ENCODE data around the gene TXNL1.
"Not testable (repeated sequence)": the region's sequence is repeated elsewhere in the genome, so short reads cannot be mapped to it uniquely, and the experiment has no call there.

Gene TXNL1

GRCh38 chr18:56643381-56643780 lies 5.0 kb upstream of the TXNL1 start:
- DNase-seq, result no peak

DNA sequence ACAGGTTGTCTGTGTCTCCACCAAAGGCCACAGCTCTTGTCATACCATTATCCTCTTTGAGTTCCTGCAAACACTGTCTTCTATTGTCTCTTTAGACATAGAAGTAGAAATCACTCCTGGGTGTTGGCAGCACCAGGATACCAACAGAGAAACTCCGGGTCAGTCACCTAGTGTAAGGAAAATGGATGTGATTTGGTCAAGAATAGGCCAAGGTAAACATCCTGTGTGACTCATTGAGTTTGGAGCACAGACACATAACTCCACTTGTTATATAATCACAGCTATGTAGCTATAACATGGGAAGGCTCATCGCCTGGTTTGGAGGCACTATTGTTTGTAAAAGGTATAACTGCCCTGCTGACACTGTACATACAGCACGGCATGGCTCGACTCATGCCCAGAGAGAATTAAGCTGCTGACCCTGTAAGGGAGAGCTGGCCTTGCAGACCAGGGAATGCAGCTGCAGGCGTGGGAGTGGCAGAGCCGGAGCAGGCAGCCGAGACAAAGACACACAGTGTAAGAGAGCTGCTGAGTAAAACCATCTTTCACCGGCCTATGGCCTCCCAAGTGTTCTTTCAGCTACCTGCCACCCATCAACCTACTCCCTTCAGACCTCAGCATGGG lies 3.4 kb upstream of the TXNL1 start:
- no peak for DNase-seq

DNA sequence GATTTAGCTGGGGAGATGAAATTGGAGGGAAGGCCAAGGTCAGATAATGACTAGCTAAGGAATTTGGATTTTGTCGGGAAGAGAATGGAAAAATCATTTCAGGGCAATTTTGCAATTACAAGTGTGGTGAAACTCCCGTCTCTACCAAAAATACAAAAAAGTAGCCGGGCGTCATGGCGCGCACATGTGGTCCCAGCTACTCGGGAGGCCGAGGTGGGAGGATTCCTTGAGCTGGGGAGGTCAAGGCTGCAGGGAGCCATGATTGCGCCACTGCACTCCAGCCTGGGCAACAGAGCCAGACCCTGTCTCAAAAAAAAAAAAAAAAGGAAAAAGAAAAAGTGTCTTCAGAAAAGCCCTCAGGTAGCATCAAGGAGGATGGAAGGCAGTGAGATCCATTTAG lies 1.2 kb upstream of the TXNL1 start:
- no peak for DNase-seq

DNA sequence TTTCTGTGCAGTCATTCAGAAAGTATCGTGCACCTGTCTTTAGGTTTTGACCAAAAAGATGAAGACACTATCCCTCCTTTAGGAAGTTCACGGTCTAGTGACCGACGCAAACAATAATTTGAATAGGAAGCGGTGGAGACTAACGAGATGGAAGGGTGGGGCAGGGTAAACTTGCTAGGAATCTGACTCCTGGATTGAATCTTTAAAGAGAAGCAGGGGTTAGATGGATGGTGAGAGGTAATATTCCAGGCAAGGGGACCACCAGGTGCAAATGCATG lies 651 bp upstream of the TXNL1 start:
- DNase-seq, result no peak

DNA sequence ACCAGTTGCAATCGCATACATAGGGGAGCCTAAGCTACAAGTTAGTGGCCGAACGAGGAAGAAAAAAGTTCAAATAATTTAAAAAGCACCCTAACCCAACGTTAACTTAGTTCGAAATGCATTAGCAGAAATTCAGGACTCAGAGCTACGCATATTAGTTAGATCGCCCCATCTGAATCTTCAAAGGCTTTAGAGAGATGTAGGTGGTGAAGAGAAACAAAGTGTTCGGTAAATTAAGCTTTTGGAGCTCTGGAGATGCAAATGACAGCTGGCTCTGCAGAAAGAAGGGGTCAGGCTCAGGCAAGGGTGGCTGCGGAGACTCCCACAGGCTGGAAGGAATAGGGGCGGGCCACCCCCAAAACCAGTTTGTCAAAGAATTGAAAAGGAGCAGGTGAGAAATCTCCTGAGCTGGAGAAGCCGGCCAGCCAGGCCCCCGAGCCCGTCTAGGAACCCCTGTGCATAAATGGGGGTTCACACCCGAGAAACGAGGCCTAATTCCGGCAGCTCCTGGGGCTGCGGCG lies 621 bp downstream of the TXNL1 start:
- no peak for DNase-seq

DNA sequence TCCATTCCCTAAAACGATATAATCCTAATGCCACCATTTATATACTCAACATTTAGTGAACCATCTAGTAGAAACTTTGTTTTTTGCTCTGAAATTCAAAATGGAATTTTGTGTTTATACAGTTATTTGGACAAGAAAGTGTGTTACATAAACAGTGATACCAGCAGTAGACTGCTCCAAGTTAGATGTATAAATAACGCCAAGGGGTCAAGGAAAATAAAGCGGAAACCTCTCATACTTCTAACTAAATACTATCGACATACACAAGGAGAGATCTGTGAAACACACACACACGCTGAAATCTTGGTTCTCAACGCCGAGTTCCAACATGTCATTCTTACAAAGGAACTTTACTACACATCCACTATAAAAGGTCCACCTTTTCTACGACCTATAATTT lies 1.2 kb downstream of the TXNL1 start:
- no peak for DNase-seq

DNA sequence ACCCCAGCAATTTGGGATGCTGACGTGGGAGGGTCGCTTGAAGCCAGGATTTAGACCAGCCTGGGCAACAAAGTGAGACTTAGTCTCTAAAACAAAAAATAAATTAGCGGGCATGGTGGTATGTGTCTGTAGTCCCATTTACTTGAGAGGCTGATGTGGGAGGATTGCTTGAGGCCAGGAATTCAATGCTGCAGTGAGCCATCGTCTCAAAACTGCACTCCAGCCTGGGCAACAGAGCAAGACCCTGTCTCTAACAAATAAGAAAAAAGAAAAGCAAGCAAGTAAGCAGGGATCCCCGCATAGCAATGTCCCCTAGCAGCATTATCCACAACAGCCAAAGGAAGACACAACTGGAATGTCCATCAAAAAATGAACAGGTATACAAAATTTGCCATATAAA lies 3.4 kb downstream of the TXNL1 start:
- no peak for DNase-seq

GRCh38 chr18:56632070-56633022 lies 6.0 kb downstream of the TXNL1 start:
- DNase-seq, result no peak

GRCh38 chr18:56627991-56628390 lies 10.4 kb downstream of the TXNL1 start:
- no peak for DNase-seq

DNA sequence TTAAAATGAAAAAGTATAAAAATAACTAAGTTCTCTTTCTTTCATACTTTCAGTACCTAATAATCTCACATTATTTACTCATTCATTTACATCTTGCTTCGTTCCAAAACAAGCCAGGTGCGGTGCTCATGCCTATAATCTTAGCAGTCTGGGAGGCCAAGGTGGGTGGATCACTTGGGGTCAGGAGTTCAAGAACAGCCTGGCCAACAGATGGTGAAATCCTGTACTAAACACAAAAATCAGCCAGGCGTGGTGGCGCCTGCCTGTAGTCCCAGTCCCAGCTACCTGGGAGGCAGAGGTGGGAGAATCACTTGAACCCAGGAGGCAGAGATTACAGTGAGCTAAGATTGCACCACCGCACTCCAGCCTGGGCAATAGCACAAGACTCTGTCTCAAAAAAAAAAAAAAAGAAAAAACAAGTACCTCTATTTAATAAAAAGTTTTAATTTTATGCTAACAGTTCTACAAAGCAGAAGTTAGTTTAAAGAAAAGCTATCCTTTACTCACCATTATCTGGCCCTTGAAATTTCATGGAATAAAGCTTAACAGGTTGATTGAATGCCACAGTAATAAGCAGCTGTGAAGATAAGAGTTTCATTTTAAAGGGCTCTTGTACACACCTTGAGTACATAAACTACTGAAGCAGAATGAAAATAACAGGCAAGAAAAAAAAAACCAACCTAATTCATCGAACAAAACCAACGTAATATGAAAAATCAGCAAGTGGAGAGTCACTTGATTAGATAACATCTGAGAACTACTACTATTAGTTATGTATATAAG lies 22.5 kb downstream of the TXNL1 start:
- no peak for DNase-seq

DNA sequence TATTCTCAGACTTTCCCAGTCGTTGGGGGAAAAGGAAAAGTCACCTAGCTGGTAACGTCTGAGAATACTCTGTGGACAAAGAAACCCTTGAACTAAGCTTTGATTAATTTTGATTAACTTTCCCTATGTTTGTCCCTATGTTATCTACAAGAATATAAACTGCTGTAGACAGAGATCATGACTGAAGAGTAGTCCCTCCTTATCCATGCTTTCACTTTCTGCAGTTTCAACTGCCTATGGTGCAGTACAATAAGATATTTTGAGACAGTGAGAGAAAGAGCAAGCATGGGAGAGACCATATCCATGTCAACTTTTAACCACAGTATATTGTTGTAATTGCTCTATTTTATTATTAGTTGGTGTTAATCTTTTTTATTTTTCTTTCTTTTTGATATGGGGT lies 31.8 kb downstream of the TXNL1 start:
- no peak for DNase-seq

DNA sequence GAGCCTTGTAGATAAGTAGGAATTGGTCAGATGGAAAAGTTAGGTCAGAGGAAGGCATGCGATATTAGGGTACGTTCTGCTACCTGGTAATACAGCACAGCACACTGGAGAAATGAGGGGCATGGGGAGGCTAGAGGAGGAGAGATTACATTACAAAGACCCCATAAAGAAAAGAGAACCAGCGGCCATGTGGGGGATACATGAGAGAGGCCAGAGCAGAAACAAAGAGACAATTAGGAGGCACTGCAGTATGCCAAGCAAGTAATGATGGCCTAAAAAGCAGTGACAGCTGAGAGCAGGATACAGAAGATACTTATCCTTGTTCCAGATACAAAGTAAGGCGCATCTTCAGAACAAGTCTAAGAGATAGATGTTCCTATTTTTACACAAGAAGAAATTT lies 40.0 kb downstream of the TXNL1 start:
- no peak for DNase-seq

- DNase-seq, result no peak
Observed at GRCh38 chr18:56593906-56594305, 44.5 kb downstream of the TXNL1 start.

GRCh38 chr18:56580026-56580425 lies 58.4 kb downstream of the TXNL1 start:
- DNase-seq, result no peak

DNA sequence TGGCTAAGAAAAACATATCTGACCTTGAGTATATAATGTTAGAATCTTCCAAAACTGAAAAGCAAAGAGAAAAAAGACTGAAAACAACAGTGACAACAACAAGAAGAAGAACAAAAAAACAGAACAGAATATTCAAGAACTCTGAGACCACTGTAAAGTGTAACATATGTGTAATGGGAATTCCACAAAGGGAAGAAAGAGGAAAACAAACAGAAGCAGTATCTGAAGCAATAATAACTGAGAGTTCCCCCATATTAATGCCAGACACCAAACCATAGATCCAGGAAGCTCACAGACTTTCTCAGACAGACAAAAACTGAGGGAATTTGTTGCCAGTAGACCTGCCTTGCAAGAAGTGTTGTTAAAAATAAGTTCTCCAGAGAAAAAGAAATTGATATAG lies 58.9 kb downstream of the TXNL1 start:
- DNase-seq, result no peak

- no peak for DNase-seq
Observed at GRCh38 chr18:56576826-56577573, 61.4 kb downstream of the TXNL1 start.

DNA sequence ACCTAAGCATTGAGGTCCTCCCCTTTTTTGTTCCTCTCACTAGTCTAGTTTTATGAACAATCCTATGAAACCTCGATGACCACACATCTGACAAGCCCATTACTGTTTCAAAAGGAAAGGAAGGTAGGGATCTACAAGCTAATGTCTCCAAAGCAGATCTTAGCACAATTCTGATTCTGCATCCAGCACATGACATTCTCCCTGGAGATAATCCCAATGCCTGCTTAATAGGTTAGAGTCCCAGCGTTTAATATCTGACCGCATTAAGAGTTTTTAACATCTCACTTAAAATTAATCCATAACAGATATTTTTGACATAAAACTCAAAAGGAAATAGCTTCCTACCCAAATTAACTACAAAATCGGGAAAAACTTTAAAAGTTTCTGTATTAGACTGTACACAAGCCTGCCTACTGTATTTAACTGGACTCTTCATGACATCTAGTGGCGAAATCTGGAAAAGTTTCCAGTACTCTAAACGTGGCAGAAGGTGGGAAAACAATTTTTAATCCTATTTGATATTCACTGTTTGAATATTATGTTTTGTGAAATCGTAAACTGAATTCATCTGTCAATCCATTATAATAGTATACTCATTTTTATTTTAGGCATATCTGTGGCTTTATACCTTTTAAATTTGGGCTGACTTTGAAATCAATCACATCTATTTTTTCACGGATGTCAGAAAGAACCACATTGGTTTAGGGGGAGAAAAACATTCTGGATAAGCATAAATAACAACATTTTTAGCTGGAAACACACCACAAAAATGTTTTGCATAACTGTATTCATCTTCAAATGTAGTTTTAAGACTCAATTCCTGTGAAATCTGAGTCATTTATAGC lies 62.4 kb downstream of the TXNL1 start:
- DNase-seq, result no peak

DNA sequence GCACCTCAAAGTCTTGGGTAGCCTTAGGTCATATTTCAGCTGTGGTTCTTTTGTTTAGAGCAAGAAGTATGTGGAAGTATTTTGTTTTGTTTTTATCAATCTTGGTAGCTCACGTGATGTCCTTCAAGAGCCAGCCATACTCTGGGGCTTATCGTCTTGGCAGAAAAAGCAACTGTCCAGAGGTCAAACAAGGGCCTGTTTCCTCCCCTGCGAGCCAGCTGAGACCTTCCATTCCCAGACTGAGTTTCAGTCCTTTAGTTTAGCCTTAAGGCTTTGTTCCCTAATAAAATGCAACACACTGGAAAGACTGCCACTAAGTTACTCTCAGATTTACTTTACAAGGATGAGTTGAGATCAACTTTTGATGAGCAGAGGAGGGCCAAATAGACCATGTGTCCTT lies 63.5 kb downstream of the TXNL1 start:
- no peak for DNase-seq

DNA sequence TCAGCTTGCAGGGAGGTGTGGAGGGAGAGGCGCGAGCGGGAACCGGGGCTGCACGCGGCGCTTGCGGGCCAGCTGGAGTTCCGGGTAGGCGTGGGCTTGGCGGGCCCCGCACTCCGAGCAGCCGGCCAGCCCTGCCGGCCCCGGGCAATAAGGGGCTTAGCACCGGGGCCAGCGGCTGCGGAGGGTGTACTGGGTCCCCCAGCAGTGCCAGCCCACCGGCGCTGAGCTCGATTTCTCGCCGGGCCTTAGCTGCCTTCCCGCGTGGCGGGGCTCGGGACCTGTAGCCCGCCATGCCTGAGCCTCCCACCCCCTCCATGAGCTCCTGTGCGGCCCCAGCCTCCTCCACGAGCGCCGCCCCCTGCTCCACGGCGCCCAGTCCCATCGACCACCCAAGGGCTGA lies 66.1 kb downstream of the TXNL1 start:
- not testable (repeated sequence) for DNase-seq

DNA sequence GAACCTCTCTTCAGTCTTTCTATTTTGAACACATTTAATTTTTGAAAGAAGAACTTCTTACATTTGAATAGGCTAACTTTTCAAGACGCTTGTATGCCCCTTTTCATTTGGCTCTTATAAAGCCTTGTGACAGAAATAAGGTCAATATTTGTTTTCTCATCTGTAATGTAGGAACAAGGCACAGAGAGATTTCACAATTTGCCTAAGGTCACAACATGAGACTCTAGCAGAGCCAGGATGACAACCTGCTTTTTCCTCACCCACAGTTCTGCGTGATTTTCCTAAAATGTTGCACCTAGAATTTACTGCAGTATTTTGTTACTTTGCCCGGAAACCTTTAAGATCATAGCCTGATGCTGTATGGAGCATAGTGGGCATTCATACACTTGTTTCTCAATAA lies 67.4 kb downstream of the TXNL1 start:
- DNase-seq, result no peak

DNA sequence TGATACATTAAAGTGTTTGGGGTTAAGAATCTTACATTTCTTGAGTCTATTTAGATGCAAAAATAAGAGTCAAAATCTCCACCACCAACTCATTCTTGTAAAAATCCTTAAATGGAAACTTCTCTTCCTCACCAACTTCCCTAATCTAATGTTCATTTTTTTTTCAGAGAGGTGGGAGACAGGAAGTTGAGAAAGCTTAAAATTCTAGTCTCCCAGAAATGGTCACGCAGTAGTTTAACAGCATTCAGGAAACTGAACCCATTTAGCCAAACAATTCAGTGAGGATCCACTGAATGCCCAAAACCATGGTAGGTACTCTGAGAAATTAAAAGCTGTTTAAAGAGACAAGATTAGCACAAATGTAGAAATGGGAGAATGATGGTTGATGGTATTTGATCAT lies 69.0 kb downstream of the TXNL1 start:
- DNase-seq, result no peak

- DNase-seq, result no peak
Observed at GRCh38 chr18:56568986-56569385, 69.4 kb downstream of the TXNL1 start.

Data from stimulated activated CD4-positive, alpha-beta T cell treated with anti-CD3 and anti-CD28 coated beads, Interleukin-15, amount 100 ng/mL, for 24 hours (primary cell).